Left lung (tissue), 10 donors: Measurements from ENCODE around the gene TRPM2. TPM values are rescaled to one million over a fixed set of nuclear protein-coding genes. Genes with fewer than 3 reads are reported as not detected.

Experiments
- ATAC-seq: fragments of 200-7000 bp; cut with Tn5 transposase; one replicate; pipeline ENCODE4 v1.9.1; 2020; ENCODE audit warnings: moderate library complexity
- DNase-seq, 4 donors: peaks; one replicate each; pipeline ENCODE4 v3.0.0-alpha.2; 2013 to 2020
- H3K27ac ChIP-seq, 2 donors: fragments of 200-600 bp; sonication (generic) in 1 of 2; one replicate each; pipeline versions ENCODE4 v1.5.0 to v1.8.0; 2020 to 2021
- H3K27me3 ChIP-seq, 2 donors: fragments of 200-600 bp; sonication (generic) in 1 of 2; one replicate each; pipeline versions ENCODE4 v1.5.0 to v1.8.0; 2020 to 2021
- H3K36me3 ChIP-seq, 2 donors: fragments of 200-600 bp; sonication (generic) in 1 of 2; one replicate each; pipeline versions ENCODE4 v1.5.0 to v1.8.0; 2020 to 2021
- H3K4me1 ChIP-seq, 2 donors: fragments of 200-600 bp; one replicate each; pipeline ENCODE4 v1.8.0; 2021
- H3K4me3 ChIP-seq, 2 donors: fragments of 200-600 bp; sonication (generic) in 1 of 2; one replicate each; pipeline versions ENCODE4 v1.5.0 to v1.8.0; 2020 to 2021; ENCODE audit warnings: mild to moderate bottlenecking in 1 of 2
- H3K9me3 ChIP-seq, 2 donors: fragments of 200-600 bp; sonication (generic) in 1 of 2; one replicate each; pipeline versions ENCODE4 v1.5.0 to v1.8.0; 2020 to 2021
- CTCF ChIP-seq, 2 donors: fragments of 200-600 bp; sonication (generic) in 1 of 2; IDR thresholded peaks; one replicate each; pipeline versions ENCODE4 v1.5.0 to v1.8.0; 2021; ENCODE audit warnings: antibody characterized with exemption in 2 of 2
- intact Hi-C, 2 donors: fragments of 100-400 bp; cut with DNase I; formaldehyde crosslinking; loops; one replicate each; pipeline versions ENCODE4 v1.11.2 to v1.14.2; 2022
- polyA plus RNA-seq, 6 donors: library from polyadenylated mRNA; unstranded; fragments of 120-200 nt; gene quantifications; one replicate each; pipeline ENCODE4 v1.2.1, GENCODE V29; 2013; ENCODE audit not compliant: insufficient read length in 6 of 6
- total RNA-seq, 2 donors: library from RNA; stranded (reverse); fragmentation: NEBNext Ultra II Directional; extraction: Animal tissue kit (Norgen Biotek cat#: 25700); gene quantifications; one replicate each; pipeline ENCODE4 v1.2.1, GENCODE V29; 2021
- donor health status: DM: no; HTN: yes; CAD: no.
- donor health status: DM: no; HTN: no; CAD: no.

The TRPM2 gene
- total and polyA plus RNA-seq, 8 donors: 1.2 to 25.6 (median 1.6) TPM

- Histone ChIP-seq H3K9me3 (peaks cover 0 to 23% of the 10 kb centered on the region in 2 donors), H3K4me1 (no peaks in the 10 kb centered on the region), H3K36me3 (no peaks in the 10 kb centered on the region), H3K27ac (no peak overlapping the region), H3K4me3 (no peak overlapping the region), H3K27me3 (no peaks in the 10 kb centered on the region)
- no peak for TF ChIP-seq CTCF (IDR thresholded peaks at IDR 0.05)
- no peak for DNase-seq
- intact Hi-C loops: no loop called here
- no peak for ATAC-seq
These were observed 137.0 kb downstream of the TRPM2 start for GRCh38 chr21:44490405-44490804.

- Histone ChIP-seq H3K4me1 (no peaks in the 10 kb centered on the region), H3K9me3 (peaks cover 0 to 23% of the 10 kb centered on the region in 2 donors), H3K36me3 (no peaks in the 10 kb centered on the region), H3K27me3 (peaks cover 0 to under 1% of the 10 kb centered on the region in 2 donors), H3K4me3 (no peak overlapping the region), H3K27ac (no peak overlapping the region)
- ATAC-seq (no peak), DNase-seq (no peak)
- intact Hi-C loops: no loop called here
- TF ChIP-seq CTCF (IDR thresholded peaks at IDR 0.05): no peak
These were observed 137.4 kb downstream of the TRPM2 start for GRCh38 chr21:44490816-44491215.

Other genes with a start within 250 kb of the TRPM2 start
- gene PWP2, start 246.2 kb upstream of the TRPM2 start, total RNA-seq: 1 to 10 TPM; 3.9 to 6.7 TPM
- 10 to 100 TPM in 1 of 6 donors, 1 to 10 TPM in 5; 1.7 to 10.8 (median 8.6) TPM for gene PWP2, start 246.2 kb upstream of the TRPM2 start, polyA plus RNA-seq
- gene GATD3, start 219.9 kb upstream of the TRPM2 start, total RNA-seq: 10 to 100 TPM in 1 of 2 donors, 1 to 10 TPM in 1; 8.8 to 10.8 TPM
- gene GATD3, start 219.9 kb upstream of the TRPM2 start, polyA plus RNA-seq: 10 to 100 TPM; 22.3 to 50.1 (median 36.2) TPM
- 1 to 10 TPM; 3.9 to 4.6 TPM for gene ICOSLG, start 112.7 kb upstream of the TRPM2 start, total RNA-seq
- 1 to 10 TPM; 1.7 to 3.3 (median 2.1) TPM for gene ICOSLG, start 112.7 kb upstream of the TRPM2 start, polyA plus RNA-seq
- not detected for gene DNMT3L, start 91.7 kb upstream of the TRPM2 start, total RNA-seq
- gene DNMT3L, start 91.7 kb upstream of the TRPM2 start, polyA plus RNA-seq: not detected
- gene AIRE, start 67.7 kb upstream of the TRPM2 start, total RNA-seq: under 1 TPM in 1 of 2 donors, not detected in 1; 0.06 TPM
- under 1 TPM in 5 of 6 donors, not detected in 1; 0.06 to 0.21 (median 0.09) TPM for gene AIRE, start 67.7 kb upstream of the TRPM2 start, polyA plus RNA-seq
- gene PFKL, start 53.6 kb upstream of the TRPM2 start, total RNA-seq: 100 to 1,000 TPM; 109 to 116 TPM
- 100 to 1,000 TPM in 1 of 6 donors, 10 to 100 TPM in 5; 80.3 to 110 (median 87.1) TPM for gene PFKL, start 53.6 kb upstream of the TRPM2 start, polyA plus RNA-seq
- gene CFAP410, start 14.2 kb upstream of the TRPM2 start, total RNA-seq: 10 to 100 TPM; 20.8 to 21.4 TPM
- 10 to 100 TPM; 16.5 to 31.5 (median 20.7) TPM for gene CFAP410, start 14.2 kb upstream of the TRPM2 start, polyA plus RNA-seq
- 1 to 10 TPM; 2.4 to 5.7 TPM for gene LRRC3, start 101.9 kb downstream of the TRPM2 start, total RNA-seq
- 1 to 10 TPM; 4.9 to 7.0 (median 6.3) TPM for gene LRRC3, start 101.9 kb downstream of the TRPM2 start, polyA plus RNA-seq
- gene KRTAP10-1, start 186.6 kb downstream of the TRPM2 start, total RNA-seq: not detected
- gene KRTAP10-1, start 186.6 kb downstream of the TRPM2 start, polyA plus RNA-seq: not detected
- gene KRTAP10-2, start 197.9 kb downstream of the TRPM2 start, total RNA-seq: under 1 TPM in 1 of 2 donors, not detected in 1; 0.24 TPM
- not detected for gene KRTAP10-2, start 197.9 kb downstream of the TRPM2 start, polyA plus RNA-seq
- not detected for gene KRTAP10-3, start 205.2 kb downstream of the TRPM2 start, total RNA-seq
- not detected for gene KRTAP10-3, start 205.2 kb downstream of the TRPM2 start, polyA plus RNA-seq
- not detected for gene KRTAP10-4, start 220.1 kb downstream of the TRPM2 start, total RNA-seq
- not detected for gene KRTAP10-4, start 220.1 kb downstream of the TRPM2 start, polyA plus RNA-seq
- not detected for gene KRTAP10-5, start 227.0 kb downstream of the TRPM2 start, total RNA-seq
- gene KRTAP10-5, start 227.0 kb downstream of the TRPM2 start, polyA plus RNA-seq: not detected
- gene KRTAP10-6, start 238.9 kb downstream of the TRPM2 start, total RNA-seq: not detected
- not detected for gene KRTAP10-6, start 238.9 kb downstream of the TRPM2 start, polyA plus RNA-seq
- not detected for gene KRTAP10-7, start 247.0 kb downstream of the TRPM2 start, total RNA-seq
- not detected for gene KRTAP10-7, start 247.0 kb downstream of the TRPM2 start, polyA plus RNA-seq